Stimulated activated CD4-positive, alpha-beta T cell treated with anti-CD3 and anti-CD28 coated beads, Interleukin-4, amount 100 ng/mL, for 24 hours (primary cell): Measurements from ENCODE around the gene MTURN.

ENCODE experiments used
- DNase-seq: peaks from one replicate; pipeline ENCODE4 v3.0.0-alpha.2; 2020

The MTURN gene

DNA sequence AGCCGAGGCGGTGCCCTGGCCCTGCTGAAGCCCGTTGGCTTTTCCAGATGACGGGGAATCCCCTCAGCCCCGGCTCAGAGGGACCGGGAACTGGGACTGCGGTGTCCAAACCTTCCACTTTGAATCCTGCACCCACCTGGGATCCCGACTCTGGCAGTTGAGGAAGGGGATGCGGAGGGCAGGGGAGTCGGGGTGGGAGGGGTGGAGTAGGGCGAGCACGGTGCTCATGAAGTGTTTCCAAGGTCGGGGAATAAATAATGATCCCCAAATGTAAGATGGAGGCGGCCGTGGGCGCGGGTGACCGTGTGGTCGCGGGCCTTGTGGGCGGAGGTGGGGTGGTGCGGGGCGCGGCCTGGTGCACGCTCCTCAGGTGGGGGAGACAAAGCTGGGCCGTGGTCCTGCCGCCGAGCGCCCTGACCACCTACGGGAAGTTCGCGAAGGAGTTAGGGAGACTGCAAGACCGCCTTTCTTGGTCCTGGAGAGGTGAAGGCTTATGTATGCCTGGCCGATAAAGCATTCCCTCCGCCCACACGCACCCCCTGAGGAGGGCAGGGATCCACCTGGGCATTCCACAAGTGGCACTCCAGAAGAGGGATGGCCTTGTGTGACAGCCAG is 1.4 kb downstream of the MTURN start:
- no peak for DNase-seq

- DNase-seq = no peak
These were observed 2.1 kb downstream of the MTURN start for GRCh38 chr7:30136743-30137485.

DNA sequence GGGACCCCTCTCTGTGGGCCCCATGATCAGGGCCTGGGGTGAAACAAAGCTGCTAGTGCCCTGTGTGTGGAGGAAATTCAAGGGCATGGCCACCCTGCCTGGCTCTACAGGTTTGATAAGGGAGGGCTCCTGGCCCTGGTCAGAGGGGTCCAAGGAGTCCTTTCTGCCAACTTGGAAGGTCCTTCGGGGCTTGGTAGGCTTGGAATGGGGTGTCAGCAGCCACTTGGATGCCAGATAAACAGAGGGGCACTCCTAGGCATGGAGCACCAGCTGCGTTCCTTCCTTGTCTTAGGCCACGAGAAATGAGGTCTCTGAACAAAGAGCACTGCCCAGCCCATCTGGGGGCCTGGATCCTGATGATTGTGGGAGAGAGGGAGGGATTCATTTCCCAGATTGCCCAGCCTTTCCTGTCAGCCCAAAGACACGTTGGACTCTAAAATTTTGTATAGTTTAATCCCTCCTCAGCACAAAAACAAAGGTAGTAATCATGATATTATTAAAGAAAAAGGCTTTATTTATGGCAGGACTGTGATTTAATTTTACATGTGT is 5.1 kb downstream of the MTURN start:
- no peak for DNase-seq

- DNase-seq = no peak
These were observed 5.7 kb downstream of the MTURN start for GRCh38 chr7:30140456-30140855.

GRCh38 chr7:30142710-30143109 is 7.9 kb downstream of the MTURN start:
- DNase-seq = no peak

GRCh38 chr7:30143748-30144251 is 9.0 kb downstream of the MTURN start:
- DNase-seq = no peak

GRCh38 chr7:30144657-30145306 is 10.0 kb downstream of the MTURN start:
- no peak for DNase-seq

DNA sequence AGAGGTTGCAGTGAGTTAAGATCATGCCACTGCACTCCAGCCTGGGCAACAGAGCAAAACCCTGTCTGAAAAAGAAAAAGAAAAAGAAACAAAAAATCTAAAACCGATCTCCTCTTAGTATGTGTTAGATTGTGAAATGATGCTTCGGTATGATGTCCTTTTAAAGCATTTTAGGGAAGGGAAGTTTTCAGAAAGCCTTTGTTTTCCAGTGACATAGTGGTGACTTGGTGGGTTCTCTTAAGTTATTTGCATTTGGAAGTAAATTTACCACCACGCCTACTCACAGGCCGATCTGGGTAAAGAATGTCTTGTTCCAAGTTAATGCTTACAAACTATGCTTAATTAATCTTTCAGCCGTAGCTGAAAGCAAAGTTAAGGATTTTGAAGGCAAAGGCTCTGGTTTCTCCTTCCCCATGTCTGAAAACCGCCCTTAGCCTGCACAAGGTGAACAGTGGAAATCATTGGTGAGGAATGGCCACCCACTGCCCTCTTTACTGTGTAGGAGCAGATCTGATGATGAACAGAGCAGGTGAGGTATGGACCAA is 10.7 kb downstream of the MTURN start:
- DNase-seq = no peak

GRCh38 chr7:30146127-30146612 is 11.4 kb downstream of the MTURN start:
- DNase-seq = no peak

- no peak for DNase-seq
These were observed 12.4 kb downstream of the MTURN start for GRCh38 chr7:30147223-30147622.

GRCh38 chr7:30147785-30148184 is 13.0 kb downstream of the MTURN start:
- DNase-seq = no peak

DNA sequence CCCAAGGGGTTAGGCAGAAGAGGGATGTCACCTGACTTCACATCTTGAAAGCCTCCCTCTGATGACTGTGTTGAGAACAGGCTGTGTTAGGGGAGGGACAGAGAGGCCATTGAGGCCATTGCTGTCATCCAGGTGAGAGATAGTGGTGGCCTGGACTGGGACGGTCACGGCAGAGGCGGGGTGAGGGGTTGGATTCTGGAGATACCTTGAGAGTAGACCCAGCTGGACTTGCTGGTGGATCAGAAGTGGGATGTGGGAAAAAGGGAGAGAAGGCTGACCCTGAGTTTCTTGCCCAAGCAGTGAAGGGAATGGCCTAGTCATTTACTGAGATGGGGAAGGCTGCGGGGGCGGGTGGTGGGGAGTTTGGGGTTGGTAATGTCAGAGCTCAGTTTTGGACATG is 13.6 kb downstream of the MTURN start:
- DNase-seq = no peak

DNA sequence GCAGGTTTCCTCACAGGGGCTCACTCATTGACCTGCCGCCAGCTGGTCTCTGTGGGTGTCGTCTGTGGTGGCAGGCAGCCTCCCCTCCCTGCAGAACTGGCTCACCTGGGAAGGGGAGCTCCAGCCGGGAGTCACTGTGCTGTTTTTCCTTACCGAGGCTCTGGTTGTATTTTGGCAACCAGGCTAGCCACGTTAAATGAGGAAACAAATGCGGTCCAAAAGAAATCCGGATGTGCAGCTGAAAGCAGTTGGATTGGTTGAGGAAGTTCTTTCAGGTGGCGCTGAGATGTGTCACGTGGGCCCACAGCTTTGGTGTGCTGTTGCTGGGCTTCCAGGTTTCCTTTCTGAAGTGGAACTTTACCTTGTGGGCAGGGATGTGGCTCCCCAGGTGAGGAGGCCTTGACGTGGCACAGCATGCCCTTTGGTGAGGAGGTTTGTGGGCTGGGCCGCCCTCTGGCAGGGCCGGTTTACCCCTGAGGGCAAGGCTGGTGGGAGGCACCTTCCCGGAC is 14.2 kb downstream of the MTURN start:
- DNase-seq = peak; percentile 21

DNA sequence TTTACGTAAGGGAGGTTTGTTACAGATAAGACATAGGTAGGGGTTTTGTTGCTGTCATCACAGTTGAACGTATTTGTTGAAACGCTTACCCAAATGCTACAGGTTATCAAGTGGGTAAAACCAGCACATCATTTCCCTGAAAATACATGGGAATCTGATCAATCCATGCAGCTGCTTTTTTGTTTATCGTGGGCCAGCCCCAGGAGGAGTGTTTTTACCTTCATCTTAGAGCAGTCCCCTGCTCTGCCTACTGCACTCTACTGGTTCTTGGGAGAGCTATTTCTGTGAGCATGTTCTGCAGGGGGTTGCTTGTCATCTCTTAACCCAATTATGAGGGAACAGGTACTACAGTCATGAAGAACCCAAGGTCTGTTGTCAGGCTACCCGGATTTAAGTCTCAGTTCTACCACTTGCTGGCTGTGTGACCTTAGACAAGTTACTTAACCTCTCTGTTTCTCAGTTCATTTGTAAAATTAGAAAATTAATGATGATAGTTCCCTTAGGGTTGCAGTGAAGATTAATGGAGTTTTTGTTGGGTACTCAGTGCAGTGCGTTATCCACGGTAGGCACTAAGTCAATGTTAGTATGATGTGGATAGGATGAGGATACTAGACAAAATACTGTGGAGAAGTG is 15.0 kb downstream of the MTURN start:
- DNase-seq = no peak

- no peak for DNase-seq
These were observed 15.9 kb downstream of the MTURN start for GRCh38 chr7:30150711-30151110.

DNA sequence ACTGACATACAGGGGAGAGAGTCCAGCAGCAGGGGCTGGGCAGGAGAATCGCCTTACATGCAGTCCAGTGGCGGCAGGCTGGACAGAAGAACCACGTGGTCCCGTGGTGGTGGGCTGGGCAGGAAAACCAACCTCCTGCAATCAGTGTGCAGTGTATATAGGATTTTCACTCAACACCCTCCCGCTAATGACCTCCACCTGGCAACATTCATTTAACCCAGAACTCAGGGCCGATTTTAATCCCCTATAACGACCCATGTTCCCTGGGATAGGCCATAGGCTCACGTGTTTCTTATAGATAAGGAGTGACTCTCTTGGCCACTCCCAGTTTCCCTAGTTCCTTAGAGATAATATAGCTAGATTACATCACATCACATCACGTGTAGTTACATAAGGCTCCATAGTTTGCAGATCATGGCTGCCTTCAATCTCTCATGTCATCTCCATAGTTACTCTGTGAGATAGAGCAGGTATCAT is 19.4 kb downstream of the MTURN start:
- no peak for DNase-seq

GRCh38 chr7:30155481-30155880 is 20.7 kb downstream of the MTURN start:
- DNase-seq = no peak

GRCh38 chr7:30157204-30157603 is 22.4 kb downstream of the MTURN start:
- DNase-seq = peak; percentile 16

DNA sequence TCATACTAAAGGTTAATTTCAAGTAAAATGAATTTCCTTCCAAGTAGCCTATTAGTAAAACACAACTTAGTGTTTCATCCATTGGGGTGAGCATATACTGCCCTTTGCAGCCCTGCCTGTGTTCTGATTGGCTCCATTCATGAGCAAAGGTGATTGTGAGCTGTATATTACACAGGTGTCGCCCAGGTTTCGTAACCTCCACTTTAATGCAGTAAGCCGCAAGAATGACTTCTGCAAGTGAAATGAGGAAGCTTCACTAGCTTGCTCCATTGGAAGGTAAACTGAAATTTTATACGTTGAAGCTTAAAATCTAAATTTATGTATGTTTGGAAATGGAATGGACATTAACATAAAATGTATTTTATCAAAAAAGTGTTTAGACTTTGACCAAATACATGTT is 24.4 kb downstream of the MTURN start:
- no peak for DNase-seq

GRCh38 chr7:30159698-30160143 is 24.9 kb downstream of the MTURN start:
- DNase-seq = no peak

DNA sequence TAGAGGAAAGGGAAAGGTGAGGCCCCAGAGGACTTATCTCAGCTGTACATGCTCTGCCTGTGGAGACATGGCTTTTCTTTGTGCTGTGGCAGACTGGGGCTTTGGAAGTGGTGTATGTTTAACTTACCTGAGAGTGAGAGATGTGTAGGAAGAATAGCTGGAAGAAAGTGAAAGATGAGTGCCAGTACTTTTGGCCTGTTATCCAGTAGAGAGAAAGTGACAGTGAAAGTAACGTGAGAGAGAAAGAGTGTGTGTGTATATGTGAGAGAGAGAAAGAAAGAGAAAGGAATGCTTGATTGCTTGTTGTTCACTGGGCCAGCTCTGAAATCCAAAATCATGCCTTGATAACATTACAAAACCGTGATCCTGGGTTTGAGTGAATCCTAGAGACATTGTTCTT is 25.5 kb downstream of the MTURN start:
- no peak for DNase-seq

DNA sequence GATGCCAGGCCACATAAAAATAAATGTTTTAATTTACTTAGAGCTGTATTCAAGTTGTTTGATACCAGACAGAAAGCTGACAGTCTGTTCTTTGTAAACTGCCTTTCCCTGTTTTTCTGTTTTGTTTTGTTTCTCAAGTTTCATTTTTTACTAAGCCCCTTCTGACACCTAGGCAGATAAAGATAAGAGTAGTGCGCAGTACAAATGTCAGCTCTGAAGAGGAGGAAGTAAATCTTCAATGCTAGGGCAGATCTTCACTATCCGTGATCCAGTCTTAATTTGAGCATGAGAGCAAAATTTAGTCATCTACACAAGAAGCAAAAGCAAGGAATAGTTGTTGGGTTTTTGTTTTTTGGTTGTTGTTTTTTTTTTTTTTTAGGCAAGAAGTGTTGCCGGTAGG is 27.3 kb downstream of the MTURN start:
- no peak for DNase-seq
